NCI-H2171 treated with DMSO at 0.1 percent for 48 hours (cell line): ENCODE results near the gene SAA2.
A peak's percentile ranks its signal among the peaks of the same experiment; 100 is the strongest.
"Not testable (repeated sequence)": the region's sequence is repeated elsewhere in the genome, so short reads cannot be mapped to it uniquely, and the experiment has no call there.

Experiments used
- DNase-seq: peaks from one replicate; lab custom pipeline; 2025; lab: John Stamatoyannopoulos, UW

The SAA2 gene

DNA sequence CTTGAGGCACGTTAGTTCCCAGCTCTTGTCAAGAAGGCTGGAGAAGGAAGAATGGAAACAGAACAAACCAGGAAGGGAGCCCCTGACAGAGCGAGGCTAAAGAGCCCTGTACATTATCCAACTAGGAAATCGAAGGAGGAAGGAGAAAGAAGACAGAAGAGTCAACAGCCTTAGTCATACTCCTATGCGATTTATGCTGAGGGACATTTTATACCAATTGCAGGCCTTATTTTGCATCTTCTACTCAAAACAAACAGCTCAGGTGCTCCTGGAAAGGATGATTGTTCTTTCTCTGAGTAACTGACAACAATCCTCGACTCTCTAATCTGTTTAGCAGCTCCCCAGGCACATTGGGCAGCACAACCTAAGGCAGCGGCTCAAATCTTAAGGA, 1.3 kb downstream of the SAA2 start:
- not testable (repeated sequence) for DNase-seq

GRCh38 chr11:18246379-18247190, 1.9 kb downstream of the SAA2 start:
- DNase-seq = not testable (repeated sequence)

GRCh38 chr11:18245396-18245795, 3.1 kb downstream of the SAA2 start:
- DNase-seq = no peak

DNA sequence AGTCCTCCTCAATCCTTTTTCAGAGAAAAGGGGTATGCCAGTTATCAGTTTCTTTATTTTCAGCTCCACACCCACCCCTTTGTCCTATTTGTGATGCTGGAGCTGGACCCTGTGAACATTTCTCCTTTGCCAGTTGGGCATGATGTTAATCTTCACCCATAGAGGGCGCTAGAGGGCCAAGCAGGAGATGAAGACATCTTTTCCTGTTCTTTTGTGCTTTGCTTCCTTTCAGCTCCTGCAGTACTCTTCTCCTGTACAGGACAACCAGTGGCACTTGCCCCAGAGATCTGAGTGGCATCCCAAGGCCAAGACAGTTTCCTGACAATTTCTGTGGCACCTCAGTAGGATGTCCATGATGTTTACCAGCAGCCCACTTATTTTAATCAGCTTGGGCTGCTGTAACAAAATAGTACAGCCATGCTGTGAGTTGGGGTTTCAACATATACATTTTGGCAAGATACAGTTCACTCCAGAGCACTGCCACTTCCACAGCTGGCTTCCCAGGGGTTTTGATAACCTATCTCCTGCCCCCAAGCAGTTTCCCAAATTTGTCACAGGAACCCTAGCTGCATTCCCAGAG, 4.6 kb downstream of the SAA2 start:
- peak; percentile 30 for DNase-seq

GRCh38 chr11:18239655-18240054, 8.8 kb downstream of the SAA2 start:
- no peak for DNase-seq

- DNase-seq = no peak
These were observed 11.7 kb downstream of the SAA2 start, which contains the start of gene SAA4 for GRCh38 chr11:18236664-18237356. TSS of gene SAA4 (minus strand) at chr11:18236802. CDS start at chr11:18235926, 876 bp downstream.

- DNase-seq = peak; percentile 1
These were observed 12.8 kb downstream of the SAA2 start for GRCh38 chr11:18235394-18236334.

- DNase-seq = no peak
These were observed 14.6 kb downstream of the SAA2 start for GRCh38 chr11:18233912-18234311.

DNA sequence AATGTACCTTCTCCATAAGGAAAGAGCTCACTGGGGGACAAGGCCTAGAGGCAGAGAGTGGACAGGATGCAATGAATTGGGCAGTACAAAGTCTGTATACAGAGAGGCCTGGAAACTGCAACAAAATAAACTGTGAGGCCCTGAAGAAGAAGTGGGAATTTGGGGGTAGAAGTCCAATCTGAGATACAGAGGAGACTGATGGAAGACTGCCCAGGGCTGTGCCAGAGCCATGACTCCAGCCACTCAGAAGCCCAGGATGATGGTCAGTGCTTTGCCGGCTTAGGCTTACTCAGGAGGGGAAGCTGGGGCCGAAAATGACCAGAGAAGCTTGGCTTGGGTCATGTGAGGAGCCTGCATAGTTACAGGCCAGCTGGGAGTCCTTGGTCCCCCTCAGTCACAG, 17.6 kb downstream of the SAA2 start:
- no peak for DNase-seq

GRCh38 chr11:18229501-18229900, 19.0 kb downstream of the SAA2 start:
- no peak for DNase-seq

DNA sequence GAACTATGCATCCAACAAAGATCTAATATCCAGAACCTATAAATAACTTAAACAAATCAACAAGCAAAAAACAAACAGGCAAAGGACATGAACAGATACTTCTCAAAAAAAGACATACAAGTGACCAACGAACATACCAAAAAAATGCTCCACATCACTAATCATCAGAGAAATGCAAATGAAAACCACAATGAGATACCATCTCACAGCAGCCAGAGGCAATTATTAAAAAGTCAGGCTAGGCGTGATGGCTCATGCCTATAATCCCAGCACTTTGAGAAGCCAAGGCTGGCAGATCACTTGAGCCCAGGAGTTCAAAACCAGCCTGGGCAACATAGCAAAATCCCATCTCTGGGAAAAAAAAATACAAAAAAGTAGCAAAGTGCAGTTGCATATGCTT, 22.6 kb downstream of the SAA2 start:
- DNase-seq = no peak

GRCh38 chr11:18223591-18224387, 24.7 kb downstream of the SAA2 start:
- no peak for DNase-seq

DNA sequence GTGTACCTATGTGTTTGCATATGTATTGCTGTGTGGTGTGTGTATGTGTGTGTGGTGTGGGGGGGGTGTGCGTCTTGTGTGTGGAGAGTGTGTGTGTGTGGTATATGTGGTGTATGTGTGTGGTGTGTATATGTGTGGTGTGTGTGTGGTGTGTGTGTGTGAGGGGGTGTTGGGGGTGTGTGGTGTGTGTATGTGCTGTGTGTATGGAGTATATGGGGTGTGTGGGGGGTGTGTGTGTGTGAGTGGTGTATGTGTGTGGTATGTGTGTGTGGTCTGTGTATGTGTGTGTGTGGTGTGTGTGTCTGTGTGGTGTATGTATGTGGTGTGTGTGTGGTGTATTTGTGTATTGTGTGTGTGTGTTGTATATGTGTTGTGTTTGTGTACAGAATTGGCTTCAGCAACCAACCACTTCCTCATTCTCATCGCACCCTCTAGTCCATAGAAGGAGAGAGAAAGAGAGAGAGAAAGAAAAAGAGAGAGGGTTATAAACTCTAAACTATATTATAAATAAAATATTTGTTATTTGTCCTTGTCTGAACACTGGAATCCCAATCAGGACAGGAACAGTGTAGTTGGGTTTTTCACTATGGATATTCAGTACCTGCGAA, 25.6 kb downstream of the SAA2 start:
- DNase-seq = no peak

DNA sequence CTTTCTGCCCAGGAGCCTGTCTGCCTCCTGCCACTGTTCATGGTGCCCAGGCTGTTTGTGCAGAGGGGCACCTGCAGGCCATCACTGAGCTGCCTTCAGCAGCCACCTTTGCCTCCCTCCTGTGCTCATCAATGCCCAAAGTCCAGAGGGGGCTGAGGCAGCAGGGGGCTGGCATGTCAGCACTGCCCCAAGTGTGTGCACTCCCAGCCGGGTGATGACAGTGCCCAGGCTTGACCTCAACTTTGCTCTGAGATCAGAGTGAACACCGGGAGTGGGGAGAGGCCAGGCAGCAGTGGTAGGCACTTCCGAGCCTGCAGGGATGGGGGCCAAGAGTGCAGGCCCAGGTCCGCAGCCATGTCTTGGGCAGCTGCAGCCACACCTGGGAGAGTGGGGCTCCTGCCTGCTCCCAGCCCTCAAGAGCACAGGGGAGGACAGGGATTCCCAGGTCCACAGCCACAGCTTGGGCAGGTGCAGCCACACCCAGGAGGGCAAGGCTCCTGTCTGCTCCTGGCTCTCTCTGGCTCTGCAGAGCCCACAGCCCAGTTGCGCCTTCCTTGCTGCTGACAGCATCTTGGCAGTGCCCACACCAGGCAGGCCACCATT, 27.1 kb downstream of the SAA2 start:
- no peak for DNase-seq

- no peak for DNase-seq
These were observed 39.4 kb downstream of the SAA2 start for GRCh38 chr11:18209058-18209457.

DNA sequence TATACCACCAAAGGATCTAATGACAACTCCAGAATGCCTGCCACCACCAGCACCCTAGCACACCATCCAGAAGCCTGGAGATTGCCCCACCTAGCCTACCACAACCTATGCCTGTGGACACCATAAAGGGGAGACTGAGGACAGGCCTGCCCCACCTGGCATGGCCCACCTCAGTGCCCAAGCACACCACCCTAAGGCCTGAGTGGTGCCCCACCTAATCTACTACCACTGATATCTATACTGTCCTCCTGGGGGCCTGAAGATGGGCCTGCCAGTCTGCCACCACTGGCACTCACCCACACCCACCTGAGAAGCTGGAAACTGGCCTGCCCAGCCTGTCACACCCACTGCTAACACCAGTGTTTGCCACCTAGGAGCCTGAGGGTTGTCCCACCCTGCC, 43.7 kb downstream of the SAA2 start:
- no peak for DNase-seq

DNA sequence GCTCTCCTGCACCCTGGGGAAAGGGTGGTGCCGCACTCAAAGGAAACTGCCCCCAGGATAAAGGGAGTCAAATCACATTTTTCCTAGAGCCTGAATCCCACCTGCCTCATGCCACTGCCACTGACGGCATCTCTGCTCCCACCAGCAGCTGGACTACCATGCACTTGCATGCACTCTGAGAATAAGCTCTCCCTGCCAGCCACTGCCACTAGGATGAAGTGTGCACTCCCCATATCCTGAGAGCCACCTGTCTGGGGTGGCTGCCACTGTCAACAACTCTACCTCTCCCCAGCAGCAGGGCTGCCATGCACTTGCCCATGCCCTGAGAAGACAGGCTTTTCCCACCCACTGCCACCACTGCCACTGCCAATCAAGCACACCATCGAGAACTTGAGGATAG, 44.2 kb downstream of the SAA2 start:
- DNase-seq = no peak

GRCh38 chr11:18203723-18204122, 44.7 kb downstream of the SAA2 start:
- no peak for DNase-seq

DNA sequence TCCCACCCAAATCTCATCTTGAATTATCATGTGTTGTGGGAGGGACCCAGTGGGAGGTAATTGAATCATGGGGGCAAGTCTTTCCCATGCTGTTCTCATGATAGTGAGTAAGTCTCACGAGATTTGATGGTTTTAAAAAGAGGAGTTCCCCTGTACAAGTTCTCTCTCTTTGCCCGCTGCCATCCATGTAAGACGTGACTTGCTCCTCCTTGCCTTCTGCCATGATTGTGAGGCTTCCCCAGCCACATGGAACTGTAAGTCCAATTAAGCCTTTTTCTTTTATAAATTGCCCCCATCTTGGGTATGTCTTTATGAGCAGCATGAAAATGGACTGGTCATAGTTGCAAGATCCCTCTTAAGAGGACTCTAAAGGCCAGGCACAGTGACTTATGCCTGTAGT, 50.7 kb downstream of the SAA2 start:
- DNase-seq = not testable (repeated sequence)

DNA sequence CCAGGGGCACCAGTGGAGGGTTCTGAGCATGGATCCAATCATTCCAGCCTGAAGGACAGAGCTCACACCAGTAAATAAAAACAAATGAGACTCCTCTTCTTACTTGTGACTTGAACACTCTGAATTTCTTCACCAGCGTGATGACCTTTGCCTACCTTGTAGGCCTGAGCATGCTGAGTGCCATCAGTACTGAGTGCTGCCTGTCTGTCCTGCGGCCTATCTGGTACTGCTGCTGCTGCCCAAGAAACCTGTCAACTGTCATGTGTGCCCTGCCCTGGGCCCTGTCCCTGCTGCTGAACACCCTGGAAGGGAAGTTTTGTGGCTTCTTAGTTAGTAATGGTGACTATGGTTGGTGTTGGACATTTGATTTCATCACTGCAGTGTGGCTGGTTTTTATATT, 51.9 kb downstream of the SAA2 start:
- DNase-seq = no peak
